GM18868 (cell line): ENCODE measurements around the gene GALNT18.
"Not testable (repeated sequence)": the region's sequence is repeated elsewhere in the genome, so short reads cannot be mapped to it uniquely, and the experiment has no call there.

Source experiments
- ATAC-seq: cut with Tn5 transposase; IDR thresholded peaks from one replicate; pipeline ENCODE4 v1.9.1; 2021; ENCODE audit warnings: mild to moderate bottlenecking, moderate library complexity; ENCODE audit not compliant: unreplicated experiment

The GALNT18 gene

DNA sequence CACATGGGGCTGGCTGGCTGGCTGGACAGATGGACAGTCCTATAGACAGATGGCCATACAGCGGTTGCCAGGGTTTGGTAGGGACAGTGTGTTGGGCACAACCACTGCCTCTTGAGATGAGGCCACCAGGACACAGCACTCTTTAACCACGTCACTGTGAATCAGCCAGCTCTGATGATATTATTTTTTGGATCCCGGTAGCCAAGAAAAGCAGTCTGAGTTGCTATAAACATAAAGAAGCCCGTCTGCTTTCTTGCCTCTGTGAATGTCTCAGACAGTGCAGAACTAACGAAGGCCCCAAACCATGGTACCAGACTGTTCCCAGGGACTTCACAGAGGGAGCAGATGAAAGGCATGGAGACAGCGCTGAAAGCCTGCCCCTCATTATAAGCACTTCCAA is 152.9 kb downstream of the GALNT18 start:
- no peak for ATAC-seq

DNA sequence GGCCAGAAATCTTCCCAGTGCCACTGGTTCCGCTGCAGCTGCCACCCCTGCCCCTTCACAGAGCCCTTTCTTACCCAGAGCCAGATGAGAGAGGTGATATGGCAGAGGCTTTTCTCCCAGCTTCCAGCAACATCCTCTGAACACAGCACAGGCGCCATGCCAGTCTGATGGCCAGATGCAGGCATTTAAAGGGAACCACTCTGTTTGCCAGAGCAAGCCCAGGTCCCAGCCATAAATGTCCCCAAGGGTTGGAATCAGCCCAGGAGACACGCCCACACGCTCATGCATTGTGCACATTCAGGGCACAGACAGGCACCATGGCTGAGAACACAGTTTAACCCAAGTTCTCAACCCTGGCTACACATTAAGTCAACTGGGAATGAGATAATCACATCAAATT is 154.5 kb downstream of the GALNT18 start:
- ATAC-seq: no peak

DNA sequence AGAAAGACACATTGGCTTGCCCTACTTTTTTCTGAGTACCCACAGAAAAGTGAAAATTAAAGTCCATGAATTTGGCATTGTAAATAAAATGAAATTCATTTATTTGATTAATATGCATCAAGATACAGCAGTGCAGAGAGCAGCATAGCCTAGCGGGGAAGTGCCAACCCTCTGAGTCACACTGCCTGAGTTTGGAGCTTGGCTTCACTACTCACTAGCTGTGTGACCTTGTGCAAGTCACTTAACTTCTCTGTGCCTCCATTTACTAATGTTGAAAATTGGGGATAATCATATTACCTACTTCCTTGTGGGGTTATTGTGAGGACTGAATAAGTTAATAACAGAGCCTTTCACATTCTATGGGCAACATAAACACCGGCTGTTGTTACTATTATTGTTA is 157.2 kb downstream of the GALNT18 start:
- no peak for ATAC-seq

DNA sequence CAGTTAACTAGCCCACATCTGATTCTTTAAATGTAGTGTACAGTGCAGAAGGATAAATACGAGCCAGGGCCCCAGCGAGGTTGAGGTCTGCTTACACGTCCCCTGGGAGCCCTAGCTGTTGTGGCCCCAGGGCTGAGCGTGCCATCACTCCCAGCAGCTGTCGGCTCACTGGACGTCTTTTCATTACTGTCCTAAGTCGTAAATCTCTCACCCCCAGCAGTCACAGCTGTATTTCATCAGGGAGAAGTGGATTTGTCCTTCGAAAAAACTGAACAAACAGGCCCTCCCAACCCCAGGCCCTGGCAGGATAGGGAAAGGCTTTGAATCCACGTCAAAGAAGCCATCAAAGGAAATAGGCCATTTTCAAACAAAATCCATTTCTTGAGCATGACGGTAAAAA is 158.4 kb downstream of the GALNT18 start:
- peak; percentile 52 for ATAC-seq

DNA sequence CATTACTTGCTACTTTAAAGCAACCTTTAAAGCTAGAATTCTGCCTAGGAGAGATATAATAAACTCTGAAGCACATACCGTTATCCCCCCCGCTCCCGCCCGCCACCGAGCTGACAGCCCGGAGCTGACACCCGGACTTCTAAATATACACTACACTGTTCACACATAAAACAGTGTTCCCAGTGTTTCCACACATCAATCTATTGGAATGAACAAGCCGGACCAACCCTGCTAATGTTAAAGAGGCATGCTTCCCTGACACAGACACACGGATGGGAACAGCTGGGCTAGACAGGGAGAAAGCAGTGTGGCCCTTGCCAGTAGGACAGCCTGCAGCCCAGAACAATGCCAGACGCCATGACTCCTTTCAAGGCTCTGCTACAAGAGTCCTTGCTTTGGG is 160.3 kb downstream of the GALNT18 start:
- no peak for ATAC-seq

DNA sequence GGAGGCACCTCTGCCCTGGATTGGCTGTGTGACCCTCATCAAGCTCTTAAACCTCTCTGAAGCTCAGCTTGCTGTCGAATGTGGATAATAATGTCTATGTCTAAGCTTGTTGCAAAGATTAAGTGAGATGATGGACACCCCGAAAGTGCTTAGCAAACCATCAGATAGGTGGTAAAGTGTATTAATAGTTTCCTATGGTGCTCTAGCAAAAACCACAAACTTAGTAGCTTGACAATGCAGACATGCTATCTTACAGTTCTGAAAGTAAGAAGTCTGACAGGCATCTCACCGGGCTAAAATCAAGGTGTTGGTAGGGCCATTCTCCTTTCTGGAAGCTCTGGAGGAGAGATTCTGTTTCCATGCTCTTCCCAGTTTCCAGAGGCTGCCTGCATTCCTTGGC is 162.2 kb downstream of the GALNT18 start:
- ATAC-seq: no peak

DNA sequence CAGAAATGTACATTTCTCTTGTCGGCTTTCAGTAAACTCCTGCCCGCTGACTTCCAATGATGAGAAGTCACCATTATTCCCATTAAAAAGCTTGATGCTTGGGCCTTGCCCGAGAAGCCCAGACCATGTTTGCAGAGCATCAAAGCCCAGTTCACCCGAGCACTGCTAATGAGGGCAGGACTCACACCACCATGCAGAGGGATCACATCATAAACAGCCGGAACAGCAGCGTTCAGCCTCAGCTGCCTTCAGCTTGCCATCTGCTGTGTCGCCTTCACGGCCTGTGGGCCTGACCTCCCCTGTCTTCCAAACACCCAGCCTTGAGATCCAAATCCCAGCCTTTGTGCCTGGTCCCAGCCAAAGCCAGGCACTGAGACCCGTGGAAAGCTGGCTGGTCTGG is 163.3 kb downstream of the GALNT18 start:
- no peak for ATAC-seq

DNA sequence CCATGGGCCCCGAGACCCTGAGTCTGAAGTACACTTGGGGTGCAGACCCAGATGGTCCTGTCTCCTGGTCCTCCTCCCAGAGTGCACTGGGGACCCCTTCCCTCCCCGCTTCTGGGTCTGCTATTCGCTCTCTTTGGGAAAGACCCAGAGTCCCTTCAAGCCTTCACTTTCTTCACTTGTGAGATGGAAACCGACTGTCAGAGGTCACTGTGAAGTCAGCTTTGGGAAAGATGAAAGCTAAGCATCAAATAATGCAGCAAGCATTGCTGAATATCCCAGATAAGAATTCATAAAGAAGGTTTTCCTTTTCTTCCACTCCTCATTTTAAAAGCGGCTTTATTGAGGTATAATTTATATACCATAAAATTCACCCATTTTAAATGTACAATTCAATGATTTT is 163.8 kb downstream of the GALNT18 start:
- ATAC-seq: no peak

DNA sequence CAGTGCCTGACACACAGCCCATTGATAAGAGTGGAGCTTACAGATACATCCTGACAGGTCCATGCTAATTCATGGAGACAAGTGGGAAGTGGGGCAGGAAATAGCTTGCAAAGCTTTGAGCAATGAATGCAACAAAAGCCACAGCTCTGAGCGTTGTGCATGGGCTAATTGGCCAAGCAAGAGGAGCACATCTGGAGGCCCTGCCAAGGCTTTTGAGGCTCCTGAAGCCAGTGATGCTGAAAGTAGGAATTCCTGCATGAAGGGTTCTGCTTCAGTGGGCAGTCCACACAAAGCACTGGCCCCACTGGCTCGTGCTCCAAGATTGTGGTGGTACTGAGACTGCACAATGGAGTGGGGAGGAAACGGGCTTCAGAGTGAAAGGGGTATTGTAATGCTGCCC is 164.9 kb downstream of the GALNT18 start:
- ATAC-seq: no peak

DNA sequence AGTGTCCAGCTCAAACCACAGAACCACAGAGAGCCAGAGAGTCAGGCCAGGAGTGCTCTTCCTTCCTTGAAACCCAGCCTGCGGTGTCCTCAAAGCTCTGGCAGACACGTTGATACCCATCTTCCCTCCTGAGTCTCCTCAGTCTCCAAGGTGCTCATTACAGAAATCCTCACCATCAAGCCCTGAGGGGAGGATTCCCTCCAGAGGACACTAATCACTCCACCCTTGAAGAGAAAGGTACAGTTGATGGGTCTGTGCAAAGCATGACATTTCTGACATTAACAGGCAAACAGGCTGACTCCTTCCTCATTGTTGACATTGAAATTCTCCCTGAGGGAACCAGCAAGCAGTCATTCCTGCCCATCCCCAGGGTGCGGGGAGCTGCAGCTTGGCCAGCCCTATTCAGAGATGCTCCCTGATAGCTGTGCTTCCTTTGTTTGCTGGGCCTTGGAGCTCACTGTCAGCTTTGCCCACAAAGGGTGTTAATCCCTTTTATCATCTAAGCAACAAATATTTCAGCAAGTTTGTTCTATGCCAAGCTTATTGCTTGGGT is 167.1 kb downstream of the GALNT18 start:
- no peak for ATAC-seq

DNA sequence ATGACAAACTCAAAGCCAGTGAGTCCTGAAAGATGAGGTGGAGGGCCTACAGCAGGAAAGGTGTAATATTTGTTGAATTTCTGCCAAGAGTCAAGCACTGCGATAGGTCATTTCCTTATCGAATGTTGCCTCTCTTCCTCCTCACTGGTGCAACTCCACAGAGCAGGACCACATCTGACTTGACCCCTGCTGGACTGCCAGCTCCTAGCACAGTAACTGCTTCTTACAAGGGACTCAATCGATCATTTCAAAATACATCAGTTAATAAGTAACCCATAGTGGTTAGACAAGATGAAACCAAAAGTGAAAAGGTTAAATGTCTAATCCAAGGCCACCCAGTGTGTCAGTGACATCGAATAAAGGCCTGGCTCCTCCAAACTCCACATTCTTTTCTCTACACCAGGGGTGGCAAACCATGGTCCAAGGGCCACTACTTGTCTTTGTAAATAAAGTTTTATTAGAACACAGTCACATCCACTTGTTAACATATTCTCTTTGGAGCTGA is 170.3 kb downstream of the GALNT18 start:
- ATAC-seq: no peak

DNA sequence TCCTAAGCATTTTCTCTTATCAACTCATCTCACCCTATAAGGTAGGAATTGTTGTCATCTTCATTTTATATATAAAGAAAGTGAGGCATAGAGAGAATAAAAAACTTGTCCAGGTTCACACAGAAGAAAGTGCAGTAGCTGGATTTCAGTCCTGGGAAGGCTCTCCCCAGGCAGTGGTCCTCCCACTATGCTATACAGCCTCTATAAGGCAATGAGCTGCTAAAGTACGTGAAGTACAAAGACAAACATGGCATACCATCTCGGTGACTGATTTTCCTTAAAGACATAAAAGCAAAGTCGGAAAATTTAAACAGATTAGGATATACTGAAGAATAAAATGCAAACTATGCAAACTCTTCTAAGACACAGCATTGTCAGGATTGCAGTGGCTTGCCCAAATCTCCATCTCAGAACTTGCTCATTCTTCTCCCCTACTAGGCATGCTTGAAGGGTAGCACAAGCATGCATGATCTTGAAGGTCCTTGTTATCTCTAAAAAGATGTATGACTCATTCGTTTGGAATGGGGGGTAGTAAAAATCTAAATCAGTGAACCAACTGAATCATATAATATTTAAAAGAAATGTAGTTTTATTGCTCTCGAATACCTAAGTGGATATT is 171.0 kb downstream of the GALNT18 start:
- ATAC-seq: no peak

DNA sequence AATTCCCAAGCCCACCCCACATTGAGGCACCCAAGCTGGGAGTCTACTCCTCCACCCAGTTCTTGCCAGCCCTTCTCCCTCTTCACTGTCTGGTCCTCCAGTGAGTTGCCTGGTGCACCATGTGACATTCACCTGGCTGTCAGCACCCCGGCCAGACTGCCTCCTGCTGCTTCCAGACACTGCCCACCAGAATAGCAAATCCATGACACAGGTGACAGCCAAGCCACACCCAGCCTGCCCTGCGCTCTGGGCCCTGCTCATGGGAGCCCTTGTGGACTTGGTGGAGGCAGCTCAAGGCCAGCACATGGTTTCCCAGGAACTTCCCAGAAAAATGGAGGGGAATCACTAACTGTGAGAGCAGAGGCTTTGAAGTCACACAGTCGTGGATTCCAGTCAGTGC is 172.5 kb downstream of the GALNT18 start:
- no peak for ATAC-seq

DNA sequence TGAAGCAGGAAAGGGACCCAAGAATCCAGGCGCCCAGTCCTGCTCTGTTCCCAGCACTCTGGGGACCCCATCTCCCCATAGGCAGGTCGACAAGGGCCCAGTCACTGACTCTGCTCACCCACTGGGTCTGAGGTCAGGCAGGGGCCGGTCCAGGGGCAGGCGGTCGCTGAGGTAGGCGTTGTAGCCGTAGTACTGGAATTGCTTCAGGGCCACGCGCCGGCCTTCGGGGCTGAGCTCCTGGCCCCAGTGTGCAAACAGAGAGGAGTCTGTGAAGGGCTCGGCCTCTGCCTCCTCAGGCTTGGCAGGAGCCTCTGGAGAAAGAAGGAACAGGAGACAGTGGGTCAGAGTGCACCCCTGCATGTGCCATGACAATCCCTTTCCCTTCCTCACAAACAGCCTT is 173.2 kb downstream of the GALNT18 start:
- ATAC-seq: no peak

DNA sequence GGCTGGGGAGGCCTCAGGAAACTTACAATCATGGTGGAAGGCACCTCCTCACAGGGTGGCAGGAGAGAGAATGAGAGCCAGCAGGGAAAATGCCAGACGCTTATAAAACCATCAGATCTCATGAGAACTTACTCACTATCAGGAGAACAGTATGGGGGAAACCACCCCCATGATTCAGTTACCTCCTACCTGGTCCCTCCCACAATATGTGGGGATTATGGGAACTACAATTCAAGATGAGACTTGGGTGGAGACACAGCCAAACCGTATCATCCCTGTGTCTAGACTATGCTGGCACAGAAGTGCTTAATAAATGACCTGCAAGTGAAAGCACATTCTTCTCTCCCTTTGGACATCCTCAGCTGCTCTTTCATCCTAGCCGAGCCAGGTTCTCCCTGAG is 174.2 kb downstream of the GALNT18 start:
- not testable (repeated sequence) for ATAC-seq

DNA sequence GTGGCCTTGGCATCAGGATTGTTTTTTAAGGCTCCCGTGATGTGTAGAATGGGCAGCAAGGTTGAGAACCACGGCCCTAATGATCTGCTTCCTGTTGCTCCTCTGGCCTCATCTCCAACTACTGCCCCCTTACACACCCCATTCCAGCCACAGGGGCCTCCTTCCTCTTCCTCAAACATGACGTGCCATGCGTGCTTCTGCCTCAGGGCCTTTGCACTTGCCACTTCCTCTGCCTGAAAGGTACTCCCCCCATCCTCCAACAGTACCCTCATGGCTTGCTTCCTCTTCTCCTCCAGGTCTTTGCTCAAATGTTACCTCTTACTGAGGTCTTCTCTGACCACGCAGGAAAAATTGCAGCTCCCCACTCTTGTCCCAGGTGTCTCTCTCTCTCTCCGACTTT is 174.8 kb downstream of the GALNT18 start:
- ATAC-seq: no peak

DNA sequence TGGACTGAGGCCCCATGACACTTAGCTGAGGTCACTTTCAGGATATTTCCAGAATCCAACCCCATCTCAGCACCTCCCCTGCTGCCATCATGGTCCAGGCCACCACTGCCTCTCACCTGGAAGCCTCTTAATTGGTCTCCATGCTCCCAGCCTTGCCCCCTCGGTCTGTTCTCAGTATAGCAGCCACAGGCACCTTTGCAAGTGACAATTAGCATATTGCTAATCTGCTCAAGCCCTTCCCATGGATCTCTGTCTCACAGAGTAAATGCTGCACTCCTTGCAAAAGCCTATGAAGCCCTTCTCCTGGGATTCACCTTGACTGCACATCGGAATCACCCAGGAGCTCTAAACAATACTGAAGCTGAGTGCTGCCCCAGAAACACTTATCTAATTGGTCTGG is 175.2 kb downstream of the GALNT18 start:
- ATAC-seq: no peak

DNA sequence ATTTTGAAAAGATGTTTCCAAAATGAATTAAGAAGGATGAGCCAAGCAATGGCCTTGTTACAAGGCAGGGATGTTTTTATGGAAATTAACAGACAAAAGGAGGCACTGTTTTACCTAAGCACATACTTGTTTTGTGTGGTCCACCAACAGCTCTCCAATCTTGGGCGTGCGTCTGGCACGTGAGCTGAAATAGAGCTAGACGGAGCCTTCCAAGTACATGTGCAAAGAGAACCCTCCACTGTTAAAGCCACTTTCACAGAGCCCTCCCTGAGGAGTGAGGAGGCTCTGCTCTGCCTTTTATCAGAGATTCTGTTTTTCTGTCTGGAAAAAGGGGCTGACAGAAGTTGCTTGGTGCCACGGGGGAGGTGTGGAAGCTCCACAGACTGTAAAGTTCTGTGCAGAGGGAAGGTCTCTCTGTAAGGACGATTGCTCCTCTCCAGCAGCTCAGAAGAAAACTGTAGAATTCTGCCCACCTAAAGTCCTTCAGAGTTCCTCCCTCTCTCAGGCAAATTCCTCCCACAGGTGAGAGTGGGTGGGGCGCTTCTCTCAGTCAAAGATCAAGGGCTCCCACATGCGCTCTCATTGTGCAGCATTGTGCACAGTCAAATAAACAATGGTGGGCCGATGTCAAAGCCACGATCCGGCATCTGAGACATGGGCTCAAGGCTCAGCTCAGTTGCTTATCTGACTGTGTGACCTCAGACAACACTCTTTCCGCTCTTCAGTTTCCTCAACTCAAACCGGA is 176.2 kb downstream of the GALNT18 start:
- ATAC-seq: no peak

DNA sequence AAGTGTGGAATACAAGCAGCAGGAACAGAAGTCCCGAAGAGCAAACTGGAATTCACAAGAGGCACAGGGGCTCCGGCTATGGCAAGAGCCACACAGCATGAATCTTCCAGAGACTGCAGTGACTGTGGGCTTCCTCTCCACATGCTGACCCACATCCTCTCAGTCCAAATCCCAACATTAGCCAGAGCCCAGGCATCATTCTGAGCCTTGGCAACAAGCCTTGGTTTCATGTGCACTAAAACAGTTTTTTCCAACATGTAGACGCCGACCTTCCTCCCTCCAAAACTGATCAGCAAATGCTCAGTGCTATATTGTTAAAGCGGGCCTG is 177.0 kb downstream of the GALNT18 start:
- ATAC-seq: no peak

DNA sequence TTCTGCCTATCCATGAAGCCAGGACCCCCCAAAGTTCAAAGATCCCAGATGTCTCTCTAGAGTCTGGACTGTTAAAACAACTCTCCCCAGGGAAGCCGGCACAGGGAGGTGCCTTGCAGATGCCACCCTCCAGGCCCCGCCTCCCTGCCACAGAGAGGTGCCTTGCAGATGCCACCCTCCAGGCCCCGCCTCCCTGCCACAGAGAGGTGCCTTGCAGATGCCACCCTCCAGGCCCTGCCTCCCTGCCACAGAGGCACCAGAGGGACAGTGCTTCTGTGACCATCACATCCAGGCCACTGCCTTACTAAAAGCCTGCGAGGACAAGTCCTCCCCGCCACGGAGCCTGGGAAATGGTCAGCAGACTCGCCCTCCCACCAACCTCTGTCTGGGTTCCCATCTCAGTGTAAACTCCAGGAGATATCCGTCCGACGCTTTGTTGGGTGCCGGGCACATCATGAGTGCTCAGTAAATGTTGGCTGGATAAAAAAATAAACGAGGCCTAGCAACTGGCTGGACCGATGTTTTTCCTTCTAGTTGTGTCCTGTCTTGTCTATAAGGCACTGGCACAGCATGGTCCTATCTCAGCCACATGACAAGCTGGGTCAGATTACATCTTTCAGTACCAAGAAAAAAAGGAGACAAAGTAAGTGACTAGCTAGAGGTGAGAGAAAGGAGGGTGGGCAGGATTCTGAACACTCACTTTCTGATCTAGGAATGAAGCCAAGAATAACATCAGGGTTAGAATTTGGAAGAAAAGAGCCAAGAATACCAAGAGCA is 177.6 kb downstream of the GALNT18 start:
- ATAC-seq: no peak

DNA sequence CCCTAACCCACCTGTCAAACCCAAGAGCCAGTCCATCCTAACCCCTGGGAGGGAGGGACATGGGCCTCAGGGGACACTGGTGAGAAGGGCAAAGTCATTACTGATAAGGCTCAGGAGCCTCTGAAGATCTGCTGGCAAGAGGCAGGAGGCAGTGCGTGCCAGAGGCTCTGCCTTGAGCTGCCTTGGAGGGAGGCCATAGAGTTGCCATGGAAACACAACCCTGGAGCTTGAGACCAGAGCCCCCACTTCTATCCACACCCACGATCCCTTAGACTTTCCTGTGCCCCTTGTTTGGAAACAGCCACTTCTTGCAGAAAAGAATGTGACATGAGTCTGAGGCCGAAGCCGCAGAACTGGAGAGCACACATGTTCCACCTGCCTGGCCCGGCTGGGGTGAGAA is 179.0 kb downstream of the GALNT18 start:
- no peak for ATAC-seq

DNA sequence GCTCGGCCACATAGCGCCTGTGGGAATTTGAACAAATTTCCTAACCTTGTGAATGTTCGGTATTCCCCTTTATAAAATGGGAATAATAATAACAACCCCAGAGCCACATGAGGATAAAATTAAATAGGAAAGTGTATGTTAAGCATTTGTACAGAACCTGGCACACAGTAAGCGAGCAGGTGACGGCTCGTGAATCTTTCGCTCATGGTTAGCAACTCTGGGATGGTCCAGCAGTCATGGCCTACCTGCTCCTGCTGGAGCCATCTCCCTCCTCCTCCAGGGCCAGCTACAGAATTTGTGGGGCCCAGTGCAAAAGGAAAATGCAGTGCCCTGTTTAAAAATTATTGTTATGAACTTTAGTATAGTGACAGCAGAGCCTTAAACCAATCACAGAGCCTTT is 180.3 kb downstream of the GALNT18 start:
- no peak for ATAC-seq
